ENCODE measurements around the gene SORCS1. TPM values are rescaled to one million over a fixed set of nuclear protein-coding genes. Genes with fewer than 3 reads are reported as not detected.

SORCS1 gene
- polyA plus RNA-seq, 1 donor (not counting 4 experiments of a cell fraction or from before 2014, with no cell fraction given), result not detected

GRCh38 chr10:106908225-106908624 is 256.3 kb downstream of the SORCS1 start:
- DNase-seq (ENCODE audit: low read depth, low spot score) (no peak), FAIRE-seq (no peak)
- H3K9me3 ChIP-seq (ENCODE audit: control insufficient read depth, low read depth, low read length), result no peaks in the 10 kb centered on the region
- no peaks in the 10 kb centered on the region for H3K36me3 ChIP-seq (ENCODE audit: control insufficient read depth in 2 of 2, extremely low read depth in 1 of 2, insufficient read depth in 2 of 2, low read length in 2 of 2)
- H3K27me3 ChIP-seq (ENCODE audit: control insufficient read depth, extremely low read depth, insufficient read depth, low read length), result no peaks in the 10 kb centered on the region
- H3K27ac ChIP-seq (ENCODE audit: control insufficient read depth, insufficient read depth, low read length), result no peak overlapping the region
- no peak overlapping the region for H3K9ac ChIP-seq (ENCODE audit: control insufficient read depth, extremely low read depth, insufficient read depth, low read length)
- H4K20me1 ChIP-seq (ENCODE audit: control insufficient read depth, extremely low read depth, insufficient read depth, low read length), result no peaks in the 10 kb centered on the region
- no peak overlapping the region for H3K4me2 ChIP-seq (ENCODE audit: control insufficient read depth, extremely low read depth, insufficient read depth, low read depth, low read length)
- H3K9me1 ChIP-seq (ENCODE audit: control insufficient read depth, extremely low read depth, insufficient read depth, low read length), result no peaks in the 10 kb centered on the region
- H3K4me3 ChIP-seq (ENCODE audit: control insufficient read depth in 2 of 3, extremely low read depth in 1 of 3, insufficient read depth in 2 of 3, low read depth in 1 of 3, low read length in 3 of 3), result no peak overlapping the region
- TF ChIP-seq CTCF (optimal IDR thresholded peaks at IDR 0.05 in 1 of 3, IDR thresholded peaks at IDR 0.05 in 1 of 3, conservative IDR thresholded peaks at IDR 0.05 in 1 of 3; ENCODE audit: extremely low read depth in 1 of 3, insufficient read depth in 2 of 3, low read length in 3 of 3) (no peak), EZH2 (IDR thresholded peaks at IDR 0.05; ENCODE audit: low read length) (no peak)
- H3K79me2 ChIP-seq (ENCODE audit: control insufficient read depth, insufficient read depth, low read length), result no peaks in the 10 kb centered on the region
- H2AFZ ChIP-seq (ENCODE audit: control insufficient read depth, low read length), result no peak overlapping the region
- H3K4me1 ChIP-seq (ENCODE audit: control insufficient read depth, extremely low read depth, insufficient read depth, low read length), result no peaks in the 10 kb centered on the region
- dilution Hi-C loops (cut with MboI; ENCODE audit: extremely low pct_ligation_motif_present, low sequenced_read_pairs), result no loop called here

GRCh38 chr10:106904209-106904608 is 260.3 kb downstream of the SORCS1 start:
- no peaks in the 10 kb centered on the region for H3K36me3 ChIP-seq (ENCODE audit: control insufficient read depth in 2 of 2, extremely low read depth in 1 of 2, insufficient read depth in 2 of 2, low read length in 2 of 2)
- no peaks in the 10 kb centered on the region for H3K9me1 ChIP-seq (ENCODE audit: control insufficient read depth, extremely low read depth, insufficient read depth, low read length)
- no peak overlapping the region for H3K4me3 ChIP-seq (ENCODE audit: control insufficient read depth in 2 of 3, extremely low read depth in 1 of 3, insufficient read depth in 2 of 3, low read depth in 1 of 3, low read length in 3 of 3)
- no peak for FAIRE-seq
- H3K27ac ChIP-seq (ENCODE audit: control insufficient read depth, insufficient read depth, low read length), result no peak overlapping the region
- no peak overlapping the region for H3K4me2 ChIP-seq (ENCODE audit: control insufficient read depth, extremely low read depth, insufficient read depth, low read depth, low read length)
- H3K79me2 ChIP-seq (ENCODE audit: control insufficient read depth, insufficient read depth, low read length), result no peaks in the 10 kb centered on the region
- no peaks in the 10 kb centered on the region for H4K20me1 ChIP-seq (ENCODE audit: control insufficient read depth, extremely low read depth, insufficient read depth, low read length)
- dilution Hi-C loops (cut with MboI; ENCODE audit: extremely low pct_ligation_motif_present, low sequenced_read_pairs), result no loop called here
- H3K4me1 ChIP-seq (ENCODE audit: control insufficient read depth, extremely low read depth, insufficient read depth, low read length), result no peaks in the 10 kb centered on the region
- H3K9me3 ChIP-seq (ENCODE audit: control insufficient read depth, low read depth, low read length), result no peaks in the 10 kb centered on the region
- H2AFZ ChIP-seq (ENCODE audit: control insufficient read depth, low read length), result no peak overlapping the region
- no peak overlapping the region for H3K9ac ChIP-seq (ENCODE audit: control insufficient read depth, extremely low read depth, insufficient read depth, low read length)
- DNase-seq (ENCODE audit: low read depth, low spot score), result no peak
- TF ChIP-seq CTCF (optimal IDR thresholded peaks at IDR 0.05 in 1 of 3, IDR thresholded peaks at IDR 0.05 in 1 of 3, conservative IDR thresholded peaks at IDR 0.05 in 1 of 3; ENCODE audit: extremely low read depth in 1 of 3, insufficient read depth in 2 of 3, low read length in 3 of 3), result no peak
- no peak for TF ChIP-seq EZH2 (IDR thresholded peaks at IDR 0.05; ENCODE audit: low read length)
- H3K27me3 ChIP-seq (ENCODE audit: control insufficient read depth, extremely low read depth, insufficient read depth, low read length), result no peaks in the 10 kb centered on the region

Data from keratinocyte (primary cell).